CD14-positive monocyte (primary cell): ENCODE measurements around the gene OR11H7. TPM values are rescaled to one million over a fixed set of nuclear protein-coding genes. Genes with fewer than 3 reads are reported as not detected.

Experiments
- DNase-seq, 3 donors: peaks; one replicate each; pipeline ENCODE4 v3.0.0-alpha.2; 2011 to 2022
- H2AFZ ChIP-seq: 2 replicates; pipeline ENCODE4 v1.6.0; 2012; ENCODE audit warnings: mild to moderate bottlenecking, low read depth, low read length, inconsistent platforms; ENCODE audit not compliant: insufficient read depth, poor library complexity, severe bottlenecking
- H3K27ac ChIP-seq, 2 donors: 1 replicate in 1 of 2; 2 replicates in 1 of 2; pipeline ENCODE4 v1.5.1; 2012 to 2013; ENCODE audit warnings: low read length in 2 of 2, control low read depth in 1 of 2, inconsistent platforms in 1 of 2, low read depth in 1 of 2, mild to moderate bottlenecking in 1 of 2
- H3K27me3 ChIP-seq, 2 donors: one replicate each; pipeline versions ENCODE4 v1.6.0 to v1.6.1; 2011 to 2013; ENCODE audit warnings: low read length in 2 of 2; ENCODE audit not compliant: control insufficient read depth in 2 of 2, insufficient read depth in 2 of 2
- H3K36me3 ChIP-seq, 2 donors: replicated peaks in 1 of 2; 1 replicate in 1 of 2; 2 replicates in 1 of 2; pipeline versions ENCODE4 v1.5.1 to v1.6.1; 2012 to 2013; ENCODE audit warnings: low read length in 2 of 2, control low read depth in 1 of 2, inconsistent platforms in 1 of 2, mild to moderate bottlenecking in 1 of 2; ENCODE audit not compliant: insufficient read depth in 2 of 2, control insufficient read depth in 1 of 2
- H3K4me1 ChIP-seq, 2 donors: 1 replicate in 1 of 2; 2 replicates in 1 of 2; pipeline versions ENCODE4 v1.5.1 to v1.6.1; 2012 to 2013; ENCODE audit warnings: low read length in 2 of 2, control low read depth in 1 of 2, inconsistent platforms in 1 of 2, mild to moderate bottlenecking in 1 of 2, moderate library complexity in 1 of 2; ENCODE audit not compliant: insufficient read depth in 2 of 2, control insufficient read depth in 1 of 2
- H3K4me2 ChIP-seq: replicated peaks from 2 replicates; pipeline ENCODE3; 2012; ENCODE audit warnings: low read length, moderate library complexity, mild to moderate bottlenecking; ENCODE audit not compliant: poor library complexity, severe bottlenecking; ENCODE audit errors: extremely low read depth
- H3K4me3 ChIP-seq, 3 experiments: fragments of 200-600 bp in 1 of 3; sonication (generic) in 1 of 3; replicated peaks in 1 of 3; 1 replicate in 2 of 3; 2 replicates in 1 of 3; pipeline ENCODE4 v1.5.1; 2011 to 2013; ENCODE audit warnings: low read length in 3 of 3, mild to moderate bottlenecking in 3 of 3, control low read depth in 2 of 3, low read depth in 2 of 3, inconsistent platforms in 1 of 3, moderate library complexity in 1 of 3
- H3K79me2 ChIP-seq: 2 replicates; pipeline ENCODE4 v1.6.0; 2012; ENCODE audit warnings: mild to moderate bottlenecking, control low read depth, inconsistent platforms, low read length, moderate library complexity; ENCODE audit not compliant: insufficient read depth
- H3K9ac ChIP-seq: 2 replicates; pipeline ENCODE4 v1.6.0; 2017; ENCODE audit warnings: low read length, mild to moderate bottlenecking; ENCODE audit not compliant: insufficient read depth, poor library complexity, severe bottlenecking
- H3K9me3 ChIP-seq, 2 donors: replicated peaks in 1 of 2; 1 replicate in 1 of 2; 2 replicates in 1 of 2; pipeline versions ENCODE4 v1.5.1 to v1.6.1; 2012 to 2013; ENCODE audit warnings: low read length in 2 of 2, control low read depth in 1 of 2; ENCODE audit not compliant: control insufficient read depth in 1 of 2, insufficient read depth in 1 of 2
- H4K20me1 ChIP-seq: 2 replicates; pipeline ENCODE4 v1.6.0; 2012; ENCODE audit warnings: mild to moderate bottlenecking, low read length, control low read depth, moderate library complexity; ENCODE audit not compliant: insufficient read depth
- H3K27ac Mint-ChIP-seq, 7 donors: one replicate each; pipeline ENCODE4 v1.8.0; 2020; ENCODE audit warnings: mild to moderate bottlenecking in 7 of 7, mixed read lengths in 7 of 7, moderate library complexity in 6 of 7, inconsistent platforms in 2 of 7
- H3K27me3 Mint-ChIP-seq, 3 donors: one replicate each; pipeline ENCODE4 v1.8.0; 2021 to 2022; ENCODE audit warnings: low read depth in 3 of 3, mild to moderate bottlenecking in 3 of 3, mixed read lengths in 3 of 3, moderate library complexity in 3 of 3, inconsistent platforms in 1 of 3
- H3K36me3 Mint-ChIP-seq, 2 donors: one replicate each; pipeline ENCODE4 v1.8.0; 2020; ENCODE audit warnings: mixed read lengths in 2 of 2, inconsistent platforms in 1 of 2, mild to moderate bottlenecking in 1 of 2
- H3K4me1 Mint-ChIP-seq: one replicate; pipeline ENCODE4 v1.8.0; 2020; ENCODE audit warnings: mild to moderate bottlenecking, mixed read lengths
- H3K4me3 Mint-ChIP-seq, 2 donors: one replicate each; pipeline ENCODE4 v1.8.0; 2020; ENCODE audit warnings: mild to moderate bottlenecking in 2 of 2, mixed read lengths in 2 of 2, moderate library complexity in 1 of 2
- H3K9me3 Mint-ChIP-seq, 7 donors: one replicate each; pipeline ENCODE4 v1.8.0; 2020 to 2022; ENCODE audit warnings: mixed read lengths in 7 of 7, mild to moderate bottlenecking in 6 of 7, moderate library complexity in 6 of 7, inconsistent platforms in 2 of 7
- CTCF ChIP-seq: fragments of 200-600 bp; IDR thresholded peaks from one replicate; pipeline ENCODE4 v1.8.0; 2022; ENCODE audit warnings: antibody characterized with exemption, mild to moderate bottlenecking
- WGBS: methylation state at CpG from one replicate; pipeline ENCODE4 v1.1.5; 2013; ENCODE audit warnings: missing lambda C conversion rate; ENCODE audit not compliant: insufficient coverage; 5-methylcytosine and 5-hydroxymethylcytosine counted together
- intact Hi-C, 2 donors: fragments of 100-400 bp; cut with micrococcal nuclease; formaldehyde crosslinking; loops; one replicate each; pipeline versions ENCODE4 v1.15.0 to v1.15.1; 2023
- polyA plus RNA-seq, 3 donors: library from polyadenylated mRNA; depleted of rRNA in 1 of 3; unstranded in 2 of 3; stranded (reverse) in 1 of 3; fragments of 300-500 nt in 2 of 3; fragments of >200 nt in 1 of 3; fragmentation: Illumina TruSeq in 2 of 3; gene quantifications; 1 replicate in 2 of 3; 2 replicates in 1 of 3; pipeline ENCODE4 v1.2.3, GENCODE V29; 2012 to 2021

OR11H7 gene
- polyA plus RNA-seq, 3 donors, result not detected

- no peaks in the 10 kb centered on the region for H4K20me1 ChIP-seq
- peaks cover 0 to 1% (median 1%) of the 10 kb centered on the region in 3 donors for H3K27me3 Mint-ChIP-seq
- peaks cover 3 to 13% (median 7%) of the 10 kb centered on the region in 7 donors for H3K9me3 Mint-ChIP-seq
- H3K27me3 ChIP-seq, result no peaks in the 10 kb centered on the region
- peaks cover 27% of the 10 kb centered on the region for H3K4me1 Mint-ChIP-seq
- no peak for TF ChIP-seq CTCF
- intact Hi-C loops, result no loop called here
- H3K4me2 ChIP-seq, result peak overlapping the region; percentile 41
- H3K4me3 Mint-ChIP-seq, result peak overlapping the region; percentile 32 to 89
- no peaks in the 10 kb centered on the region for H3K36me3 ChIP-seq
- H3K9me3 ChIP-seq, result no peaks in the 10 kb centered on the region
- no CpG with 5 or more reads among the region's 2 CpGs for WGBS
- H3K4me3 ChIP-seq, result peak overlapping the region; percentile 12 to 55 (median 18)
- peaks cover 24 to 30% of the 10 kb centered on the region in 2 donors for H3K4me1 ChIP-seq
- peak overlapping the region; percentile 88 to 98 (median 94) for H3K27ac Mint-ChIP-seq
- no peak overlapping the region for H2AFZ ChIP-seq
- H3K79me2 ChIP-seq, result no peaks in the 10 kb centered on the region
- H3K36me3 Mint-ChIP-seq, result no peaks in the 10 kb centered on the region
- H3K9ac ChIP-seq, result no peak overlapping the region
- peak overlapping the region; percentile 30 to 73 for H3K27ac ChIP-seq
- DNase-seq, result peak; percentile 27 to 39 (median 33)
Observed at GRCh38 chr14:20179880-20180279, 48.9 kb upstream of the OR11H7 start.

DNA sequence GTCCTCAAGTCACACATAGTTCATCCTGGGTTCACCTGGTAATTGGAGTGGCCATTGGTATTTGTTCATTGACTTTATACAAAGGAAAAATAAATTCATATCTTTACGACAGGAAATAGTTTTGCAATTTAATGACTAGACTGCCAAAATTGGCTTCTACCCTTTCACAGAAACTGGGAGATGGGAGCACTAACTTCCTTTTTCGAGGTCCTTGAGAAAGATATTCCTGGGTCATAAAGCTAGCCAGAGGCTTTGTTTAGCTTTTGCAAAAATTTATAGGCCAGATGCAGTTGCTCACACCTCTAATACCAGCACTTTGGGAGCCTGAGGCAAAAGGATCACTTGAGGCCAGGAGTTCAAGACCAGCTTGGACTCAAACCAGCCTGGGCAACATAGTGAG is 48.3 kb upstream of the OR11H7 start:
- Histone ChIP-seq H3K9ac (no peak overlapping the region), H3K79me2 (no peaks in the 10 kb centered on the region), H3K4me1 (peaks cover 24 to 30% of the 10 kb centered on the region in 2 donors), H2AFZ (no peak overlapping the region), H3K27ac (peak overlapping the region in 1 of 2 donors; percentile 73), H4K20me1 (no peaks in the 10 kb centered on the region), H3K27me3 (no peaks in the 10 kb centered on the region), H3K4me3 (peak overlapping the region in 1 of 3 experiments; percentile 17), H3K36me3 (no peaks in the 10 kb centered on the region), H3K9me3 (no peaks in the 10 kb centered on the region), H3K4me2 (peak overlapping the region; percentile 41)
- no CpG with 5 or more reads among the region's 2 CpGs for WGBS
- intact Hi-C loops, result no loop called here
- Mint-ChIP-seq H3K27ac (peak overlapping the region in 6 of 7 donors; percentile 25 to 98 (median 66)), H3K4me3 (no peak overlapping the region), H3K36me3 (no peaks in the 10 kb centered on the region), H3K9me3 (peaks cover 3 to 13% (median 8%) of the 10 kb centered on the region in 7 donors), H3K27me3 (peaks cover 0 to 1% (median 1%) of the 10 kb centered on the region in 3 donors), H3K4me1 (peaks cover 27% of the 10 kb centered on the region)
- no peak for TF ChIP-seq CTCF
- DNase-seq, result peak in 2 of 3 donors; percentile 5 to 16
